ENCODE results near the gene DEDD2.

GRCh38 chr19:42249769-42250168, 32.3 kb upstream of the DEDD2 start:
- no peak for TF ChIP-seq CTCF (IDR thresholded peaks at IDR 0.05 in 8 of 11, conservative IDR thresholded peaks at IDR 0.05 in 3 of 11)
- no peak for TF ChIP-seq POLR2A (IDR thresholded peaks at IDR 0.05)

Data from spleen (tissue), 7 donors.